Lung (tissue), 12 donors: ENCODE results near the gene PTGES3L. TPM values are rescaled to one million over a fixed set of nuclear protein-coding genes. Genes with fewer than 3 reads are reported as not detected.

Experiments used
- ATAC-seq: fragments of 200-7000 bp; cut with Tn5 transposase; one replicate; pipeline ENCODE4 v1.9.1; 2020; ENCODE audit warnings: moderate number of reproducible peaks; ENCODE audit not compliant: insufficient read depth, low FRiP score
- DNase-seq, 3 donors: peaks; one replicate each; pipeline ENCODE4 v3.0.0-alpha.2; 2013 to 2017
- H3K27ac ChIP-seq, 2 donors: one replicate each; pipeline ENCODE4 v1.5.1; 2013; ENCODE audit warnings: mild to moderate bottlenecking in 2 of 2, moderate library complexity in 2 of 2, control low read depth in 1 of 2, inconsistent platforms in 1 of 2, low read depth in 1 of 2, low read length in 1 of 2
- H3K27me3 ChIP-seq, 3 donors: one replicate each; pipeline ENCODE4 v1.5.1; 2013; ENCODE audit warnings: low read length in 2 of 3; ENCODE audit not compliant: control insufficient read depth in 3 of 3, insufficient read depth in 3 of 3
- H3K36me3 ChIP-seq, 4 donors: one replicate each; pipeline ENCODE4 v1.5.1; 2013; ENCODE audit warnings: low read length in 4 of 4, mild to moderate bottlenecking in 1 of 4, moderate library complexity in 1 of 4; ENCODE audit not compliant: control insufficient read depth in 4 of 4, insufficient read depth in 4 of 4
- H3K4me1 ChIP-seq, 5 donors: one replicate each; pipeline ENCODE4 v1.5.1; 2013; ENCODE audit warnings: low read length in 5 of 5, mild to moderate bottlenecking in 2 of 5, moderate library complexity in 1 of 5; ENCODE audit not compliant: control insufficient read depth in 5 of 5, insufficient read depth in 5 of 5
- H3K4me3 ChIP-seq: one replicate; pipeline ENCODE4 v1.5.1; 2013; ENCODE audit warnings: mild to moderate bottlenecking, control low read depth, moderate library complexity
- H3K9ac ChIP-seq, 2 donors: one replicate each; pipeline ENCODE4 v1.5.1; 2013; ENCODE audit warnings: low read length in 2 of 2, control low read depth in 1 of 2; ENCODE audit not compliant: insufficient read depth in 1 of 2
- H3K9me3 ChIP-seq, 4 donors: one replicate each; pipeline ENCODE4 v1.5.1; 2013; ENCODE audit warnings: low read length in 3 of 4, mild to moderate bottlenecking in 1 of 4, moderate library complexity in 1 of 4; ENCODE audit not compliant: control insufficient read depth in 4 of 4, insufficient read depth in 3 of 4
- WGBS, 2 donors: extraction: QIAGEN DNeasy Blood & Tissue Kit; methylation state at CpG; one replicate each; pipeline ENCODE4 v1.1.7; 2013; 5-methylcytosine and 5-hydroxymethylcytosine counted together
- polyA plus RNA-seq, 2 donors: library from polyadenylated mRNA; stranded (reverse); fragments of 200-250 nt; gene quantifications; one replicate each; pipeline ENCODE4 v1.2.1, GENCODE V29; 2013
- total RNA-seq, 2 donors: library from RNA; depleted of rRNA in 1 of 2; stranded (reverse); fragments of >200 nt in 1 of 2; gene quantifications; one replicate each; pipeline ENCODE4 v1.2.1, GENCODE V29; 2014 to 2021
- TF ChIP-seq, protein P1 (sequence below): IDR thresholded peaks from 2 replicates; pipeline ENCODE4 v1.5.1; 2012; ENCODE audit warnings: mild to moderate bottlenecking; ENCODE audit errors: control extremely low read depth, extremely low read depth
- donor health status: control.
- donor health status: control.
- donor health status: Bipolar disorder and iron deficiency.
- donor health status: healthy.
- donor health status: DM: yes; HTN: yes; CAD: no.

PTGES3L gene
- total and polyA plus RNA-seq, 4 donors, result 0.43 to 1.8 (median 0.91) TPM

DNA sequence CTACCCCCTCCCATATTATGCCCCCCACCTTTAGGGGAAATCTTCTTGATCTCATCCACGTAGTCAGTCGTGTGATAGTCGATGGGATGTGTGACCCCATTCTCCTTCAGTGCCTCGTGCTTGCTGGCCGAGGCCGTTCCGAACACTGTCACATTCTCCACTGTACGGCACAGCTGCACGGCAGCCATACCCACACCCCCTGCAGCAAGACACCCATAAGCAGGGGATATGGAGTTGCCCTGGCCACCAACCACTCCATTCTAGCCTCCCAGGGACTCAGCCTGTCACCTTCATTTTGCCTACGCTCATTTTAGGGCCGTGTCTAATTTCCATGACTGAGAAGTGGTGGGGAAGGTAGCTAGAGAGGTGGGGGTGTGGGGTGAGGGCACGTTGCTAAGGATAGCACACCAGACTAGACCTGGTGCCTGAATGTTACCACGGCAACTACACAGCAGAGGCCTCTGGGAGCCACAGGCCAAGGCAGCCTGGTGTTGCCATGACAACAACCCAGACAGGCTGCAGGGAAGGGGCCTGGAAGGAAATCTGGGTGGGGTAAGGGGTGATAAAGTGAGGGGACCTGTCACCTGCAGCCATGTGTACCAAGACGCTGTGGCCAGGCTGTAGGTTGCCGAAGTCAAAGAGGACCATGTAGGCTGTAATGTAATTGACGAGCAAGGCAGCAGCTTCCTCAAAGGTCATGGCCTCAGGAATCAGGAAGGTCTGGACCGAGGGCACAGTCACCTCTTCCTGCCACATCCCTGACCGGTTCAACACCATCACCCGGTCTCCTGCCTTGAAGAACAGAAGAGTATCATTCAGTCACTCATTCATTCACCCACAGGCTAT, 38.4 kb upstream of the PTGES3L start:
- ATAC-seq (no peak), DNase-seq (peak in 2 of 3 donors; percentile 27 to 46)
- 63 to 67% methylated on average over 19 of the region's 19 CpGs for WGBS, 2 donors
- H3K36me3 ChIP-seq, result peaks cover 0 to 34% (median 6%) of the 10 kb centered on the region in 4 donors
- H3K9me3 ChIP-seq, result no peaks in the 10 kb centered on the region
- H3K4me1 ChIP-seq, result peaks cover 0 to 33% (median 13%) of the 10 kb centered on the region in 5 donors
- H3K27ac ChIP-seq, result peak overlapping the region in 1 of 2 donors; percentile 4
- H3K9ac ChIP-seq, result no peak overlapping the region
- H3K27me3 ChIP-seq, result no peaks in the 10 kb centered on the region
- TF ChIP-seq, protein P1, sequence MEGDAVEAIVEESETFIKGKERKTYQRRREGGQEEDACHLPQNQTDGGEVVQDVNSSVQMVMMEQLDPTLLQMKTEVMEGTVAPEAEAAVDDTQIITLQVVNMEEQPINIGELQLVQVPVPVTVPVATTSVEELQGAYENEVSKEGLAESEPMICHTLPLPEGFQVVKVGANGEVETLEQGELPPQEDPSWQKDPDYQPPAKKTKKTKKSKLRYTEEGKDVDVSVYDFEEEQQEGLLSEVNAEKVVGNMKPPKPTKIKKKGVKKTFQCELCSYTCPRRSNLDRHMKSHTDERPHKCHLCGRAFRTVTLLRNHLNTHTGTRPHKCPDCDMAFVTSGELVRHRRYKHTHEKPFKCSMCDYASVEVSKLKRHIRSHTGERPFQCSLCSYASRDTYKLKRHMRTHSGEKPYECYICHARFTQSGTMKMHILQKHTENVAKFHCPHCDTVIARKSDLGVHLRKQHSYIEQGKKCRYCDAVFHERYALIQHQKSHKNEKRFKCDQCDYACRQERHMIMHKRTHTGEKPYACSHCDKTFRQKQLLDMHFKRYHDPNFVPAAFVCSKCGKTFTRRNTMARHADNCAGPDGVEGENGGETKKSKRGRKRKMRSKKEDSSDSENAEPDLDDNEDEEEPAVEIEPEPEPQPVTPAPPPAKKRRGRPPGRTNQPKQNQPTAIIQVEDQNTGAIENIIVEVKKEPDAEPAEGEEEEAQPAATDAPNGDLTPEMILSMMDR, result no peak
- no peak overlapping the region for H3K4me3 ChIP-seq

DNA sequence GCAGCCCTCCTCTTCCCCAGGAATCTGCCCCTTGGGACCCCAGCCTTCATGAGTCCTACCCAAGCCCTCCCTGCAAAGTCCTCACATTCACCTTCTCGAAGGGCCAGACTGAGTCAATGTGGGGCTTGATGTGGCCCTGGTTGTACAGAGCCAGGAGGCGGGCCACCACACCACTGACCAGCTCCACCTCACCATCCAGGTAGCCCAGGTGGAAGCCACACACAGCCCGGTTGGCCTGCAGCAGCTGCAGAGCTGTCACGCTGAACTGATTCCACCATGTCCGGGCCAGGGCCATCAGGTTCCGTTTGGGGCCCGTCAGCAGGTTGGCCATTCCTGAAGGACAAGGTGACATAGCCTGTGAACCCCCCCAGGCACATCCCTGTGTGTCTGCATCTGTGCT, 36.3 kb upstream of the PTGES3L start:
- no peak for DNase-seq
- peaks cover 0 to 42% (median 7%) of the 10 kb centered on the region in 4 donors for H3K36me3 ChIP-seq

DNA sequence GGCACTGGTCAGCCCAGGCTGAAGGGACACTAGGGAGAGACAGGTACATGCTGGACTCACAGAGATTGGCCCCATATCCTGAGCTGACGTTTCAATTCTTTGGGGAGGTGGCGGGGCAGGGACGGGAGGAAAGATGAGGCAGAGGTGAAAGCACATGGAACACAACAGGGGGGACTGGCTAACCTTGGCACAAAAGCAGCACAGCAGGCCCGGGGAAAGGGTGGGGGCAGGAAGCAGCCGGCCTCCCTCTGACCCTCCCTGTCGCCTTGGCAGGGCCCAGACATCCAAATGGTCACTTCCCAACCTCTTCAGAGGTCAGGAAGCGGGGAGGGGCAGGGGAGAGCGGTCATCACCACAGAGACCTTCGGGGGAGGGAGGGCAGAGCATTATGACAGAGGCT, 35.7 kb upstream of the PTGES3L start:
- no peak overlapping the region for H3K4me3 ChIP-seq
- H3K27ac ChIP-seq, result peak overlapping the region; percentile 43 to 48
- peaks cover 0 to 42% (median 7%) of the 10 kb centered on the region in 4 donors for H3K36me3 ChIP-seq
- H3K4me1 ChIP-seq, result peaks cover 0 to 33% (median 9%) of the 10 kb centered on the region in 5 donors
- no peak overlapping the region for H3K9ac ChIP-seq
- 51 to 52% methylated on average over 9 of the region's 9 CpGs for WGBS, 2 donors
- no peaks in the 10 kb centered on the region for H3K27me3 ChIP-seq
- DNase-seq (peak in 2 of 3 donors; percentile 23 to 53), ATAC-seq (peak; percentile 4)
- TF ChIP-seq, protein P1, result no peak
- H3K9me3 ChIP-seq, result no peaks in the 10 kb centered on the region

More for the DNA sequence above, 36.3 kb upstream of the PTGES3L start:
- Histone ChIP-seq H3K9ac (no peak overlapping the region), H3K27me3 (no peaks in the 10 kb centered on the region), H3K4me3 (no peak overlapping the region), H3K27ac (peak overlapping the region; percentile 17 to 58), H3K4me1 (peaks cover 0 to 37% (median 13%) of the 10 kb centered on the region in 5 donors), H3K9me3 (no peaks in the 10 kb centered on the region)
- no peak for ATAC-seq
- 87 to 91% methylated on average over 7 of the region's 7 CpGs for whole genome bisulfite sequencing, 2 donors
- TF ChIP-seq, protein P1, result no peak
